HepG2 (cell line): Measurements from ENCODE around the gene WDR76. TPM values are rescaled to one million over a fixed set of nuclear protein-coding genes. Genes with fewer than 3 reads are reported as not detected.

Experiments used
- ARID5B ChIP-seq: IDR thresholded peaks from 2 replicates; pipeline ENCODE4 v1.4.0; 2020; ENCODE audit warnings: mild to moderate bottlenecking, missing genetic modification reagents
- CREB1 ChIP-seq, 2 experiments: fragments of 450-650 bp in 1 of 2; IDR thresholded peaks; 2 replicates each; pipeline ENCODE4 v1.6.1; 2016 to 2017; ENCODE audit warnings: control low read depth in 1 of 2, mild to moderate bottlenecking in 1 of 2, missing compliant biosample characterization in 1 of 2, missing genetic modification characterization in 1 of 2
- FOSL1 ChIP-seq: sonication (generic); formaldehyde crosslinking; IDR thresholded peaks from 2 replicates; pipeline ENCODE4 v1.9.0; 2021; ENCODE audit warnings: missing genetic modification reagents, borderline replicate concordance
- FOXM1 ChIP-seq: sonication (generic); formaldehyde crosslinking; IDR thresholded peaks from 2 replicates; pipeline ENCODE4 v1.5.0; 2020; ENCODE audit warnings: missing genetic modification reagents
- HCFC1 ChIP-seq: fragments of 150-350 bp; IDR thresholded peaks from 2 replicates; pipeline ENCODE4 v1.6.1; 2014; ENCODE audit warnings: low read depth, low read length
- MIER3 ChIP-seq: IDR thresholded peaks from 2 replicates; pipeline ENCODE4 v1.6.1; 2016; ENCODE audit warnings: missing compliant biosample characterization, borderline replicate concordance
- MLLT10 ChIP-seq: sonication (generic); formaldehyde crosslinking; IDR thresholded peaks from 2 replicates; pipeline ENCODE4 v1.4.0; 2020; ENCODE audit warnings: missing genetic modification reagents
- PAF1 ChIP-seq: IDR thresholded peaks from 2 replicates; pipeline ENCODE4 v1.6.1; 2016; ENCODE audit warnings: missing genetic modification reagents, missing compliant biosample characterization
- SRSF4 ChIP-seq: fragments of 200-400 bp; formaldehyde crosslinking; IDR thresholded peaks from one replicate; pipeline ENCODE4 v1.6.1; 2018; ENCODE audit warnings: mild to moderate bottlenecking, low read depth, low read length, moderate library complexity; ENCODE audit not compliant: poor library complexity, severe bottlenecking
- TARDBP ChIP-seq: sonication (generic); formaldehyde crosslinking; IDR thresholded peaks from 2 replicates; pipeline ENCODE4 v1.8.0; 2022; ENCODE audit warnings: mild to moderate bottlenecking, missing genetic modification reagents
- TEAD3 ChIP-seq: optimal IDR thresholded peaks from 2 replicates; pipeline ENCODE3; 2016; ENCODE audit warnings: borderline replicate concordance
- ZBTB3 ChIP-seq: sonication (generic); formaldehyde crosslinking; IDR thresholded peaks from 2 replicates; pipeline ENCODE4 v1.4.0; 2020; ENCODE audit warnings: low read depth, mild to moderate bottlenecking, moderate library complexity, missing genetic modification reagents, borderline replicate concordance
- ZGPAT ChIP-seq: IDR thresholded peaks from 2 replicates; pipeline ENCODE4 v1.6.1; 2016; ENCODE audit warnings: mild to moderate bottlenecking
- ZNF562 ChIP-seq: sonication (generic); formaldehyde crosslinking; IDR thresholded peaks from 2 replicates; pipeline ENCODE4 v1.8.0; 2022; ENCODE audit warnings: missing genetic modification reagents, borderline replicate concordance
- ZNF605 ChIP-seq: sonication (generic); formaldehyde crosslinking; IDR thresholded peaks from 2 replicates; pipeline ENCODE4 v1.8.0; 2022; ENCODE audit warnings: mild to moderate bottlenecking, missing genetic modification reagents
- ZNF639 ChIP-seq: conservative IDR thresholded peaks from 2 replicates; pipeline ENCODE4 v1.6.1; 2018; ENCODE audit warnings: missing genetic modification reagents
- ZNF660 ChIP-seq: sonication (generic); formaldehyde crosslinking; IDR thresholded peaks from 2 replicates; pipeline ENCODE4 v1.5.1; 2020; ENCODE audit warnings: mild to moderate bottlenecking, low read depth, missing genetic modification reagents, borderline replicate concordance
- ZNF691 ChIP-seq: sonication (generic); formaldehyde crosslinking; IDR thresholded peaks from 2 replicates; pipeline ENCODE4 v1.4.0; 2020; ENCODE audit warnings: missing genetic modification reagents, low read depth, mild to moderate bottlenecking, borderline replicate concordance
- ZNF713 ChIP-seq: sonication (generic); formaldehyde crosslinking; IDR thresholded peaks from 2 replicates; pipeline ENCODE4 v1.4.0; 2020; ENCODE audit warnings: mild to moderate bottlenecking, missing genetic modification reagents
- ZNF790 ChIP-seq: sonication (generic); formaldehyde crosslinking; IDR thresholded peaks from 2 replicates; pipeline ENCODE4 v1.8.0; 2022; ENCODE audit warnings: missing genetic modification reagents, mild to moderate bottlenecking, borderline replicate concordance
- ZNF83 ChIP-seq: sonication (generic); formaldehyde crosslinking; IDR thresholded peaks from 2 replicates; pipeline ENCODE4 v1.4.0; 2020; ENCODE audit warnings: missing genetic modification reagents, mild to moderate bottlenecking, borderline replicate concordance
- ZSCAN12 ChIP-seq: sonication (generic); formaldehyde crosslinking; IDR thresholded peaks from 2 replicates; pipeline ENCODE4 v1.9.0; 2021; ENCODE audit warnings: mild to moderate bottlenecking, missing genetic modification reagents
- polyA plus RNA-seq, 8 experiments: library from polyadenylated mRNA; depleted of rRNA in 3 of 8; stranded (reverse) in 7 of 8; unstranded in 1 of 8; fragments of >200 nt; fragmentation: Illumina TruSeq in 4 of 8; extraction: Trizol in 4 of 8; gene quantifications; 2 replicates each; pipeline versions ENCODE4 v1.2.1 to v1.2.3, GENCODE V29; 2011 to 2016; ENCODE audit warnings: low read depth in 4 of 8, missing spikeins in 1 of 8, mixed read lengths in 1 of 8; ENCODE audit not compliant: insufficient read depth in 1 of 8
- total RNA-seq, 5 experiments: library from RNA; depleted of rRNA; stranded (reverse); fragments of >200 nt; fragmentation: Illumina TruSeq; extraction: Trizol; gene quantifications; 2 replicates each; pipeline ENCODE4 v1.2.3, GENCODE V29; 2016; ENCODE audit warnings: low read depth in 1 of 5

Gene WDR76
- total and polyA plus RNA-seq, 2 of the 13 experiments (the other 11 are each of a cell fraction or from before 2014, with no cell fraction given), result 1.1 to 9.7 TPM

- TF ChIP-seq TEAD3 (CRISPR knock-in tag), result peak; percentile 79
- no peak for TF ChIP-seq ZNF83 (CRISPR knock-in tag)
- peak; percentile 64; the same call in 1 of the 2 replicates for TF ChIP-seq MIER3
- TF ChIP-seq ZNF660 (CRISPR knock-in tag), result no peak
- peak; percentile 80 for TF ChIP-seq ZGPAT (CRISPR knock-in tag)
- TF ChIP-seq ZNF605 (CRISPR knock-in tag), result peak; percentile 94; the same call in 1 of the 2 replicates
- no peak for TF ChIP-seq FOSL1 (CRISPR knock-in tag)
- no peak for TF ChIP-seq MLLT10
- no peak for TF ChIP-seq SRSF4
- no peak for TF ChIP-seq ZSCAN12
- TF ChIP-seq ZNF790, result no peak
- TF ChIP-seq ARID5B (CRISPR knock-in tag), result peak; percentile 62
- no peak for TF ChIP-seq ZNF713 (CRISPR knock-in tag)
- peak; percentile 83 for TF ChIP-seq TARDBP
- TF ChIP-seq ZNF691 (CRISPR knock-in tag), result no peak
- peak; percentile 74 for TF ChIP-seq ZNF639 (CRISPR knock-in tag)
- TF ChIP-seq CREB1 (IDR thresholded peaks at IDR 0.05), result peak; percentile 89
- peak; percentile 94 for TF ChIP-seq CREB1 (CRISPR knock-in tag; IDR thresholded peaks at IDR 0.05)
- TF ChIP-seq ZBTB3 (CRISPR knock-in tag), result no peak
- TF ChIP-seq HCFC1, result 0 out of 2 replicates have a peak, but pooled peaks have one; percentile 21
- TF ChIP-seq ZNF562 (CRISPR knock-in tag), result no peak
- no peak for TF ChIP-seq FOXM1
- no peak for TF ChIP-seq PAF1 (CRISPR knock-in tag)
These were observed 2.2 kb upstream of the WDR76 start, which contains the start of gene MFAP1 (continued) for GRCh38 chr15:43824302-43825246.
